HepG2 (cell line): ENCODE data around the gene LIMS2. TPM values are rescaled to one million over a fixed set of nuclear protein-coding genes. Genes with fewer than 3 reads are reported as not detected.

Source experiments
- ATAC-seq: fragments of 200-7000 bp; cut with Tn5 transposase; 3 replicates; pipeline ENCODE4 v1.9.1; 2020; ENCODE audit warnings: mild to moderate bottlenecking, moderate library complexity
- BruUV-seq: library from RNA; stranded (reverse); fragments of 400-500 nt; replicated peaks from 2 replicates; lab custom pipeline; 2021; lab: Mats Ljungman, UMichigan
- CTCF ChIA-PET: fragments of 300-600 bp; formaldehyde crosslinking; extraction: SDS; loops from one replicate; lab custom pipeline; 2021; ENCODE audit warnings: low total read pairs, inconsistent platforms, low intra/inter-chr PET ratio; lab: Yijun Ruan, JAX
- POLR2A ChIA-PET: fragments of 350-600 bp; sonication (Branson Sonifier 250); formaldehyde crosslinking; loops from one replicate; lab custom pipeline; 2020; ENCODE audit warnings: antibody characterized with exemption, inconsistent platforms; lab: Yijun Ruan, JAX
- DNase-seq: peaks from one replicate; pipeline ENCODE4 v3.0.0-alpha.2; 2015; ENCODE audit warnings: low spot score
- FAIRE-seq: peaks from 3 replicates; lab custom pipeline; 2011; peaks lifted over from hg19 to GRCh38; lab: Jason Lieb, UNC
- H2AFZ ChIP-seq: one replicate; pipeline ENCODE4 v1.6.1; 2011; ENCODE audit warnings: low read length, inconsistent platforms
- H3K27ac ChIP-seq: fragments of 300-600 bp; 3 replicates; pipeline ENCODE4 v1.8.0; 2011; ENCODE audit warnings: mixed run types, mild to moderate bottlenecking, mixed read lengths, low read length, inconsistent platforms; ENCODE audit not compliant: insufficient read depth; ENCODE audit errors: extremely low read length
- H3K27me3 ChIP-seq, 2 experiments: fragments of 200-600 bp in 1 of 2; 2 replicates in 1 of 2; 3 replicates in 1 of 2; pipeline versions ENCODE4 v1.6.0 to v1.8.0; 2011; ENCODE audit warnings: low read length in 2 of 2, mild to moderate bottlenecking in 2 of 2, moderate library complexity in 2 of 2, inconsistent platforms in 1 of 2; ENCODE audit not compliant: insufficient read depth in 2 of 2, control insufficient read depth in 1 of 2
- H3K36me3 ChIP-seq, 2 experiments: fragments of 200-600 bp in 1 of 2; replicated peaks in 1 of 2; 2 replicates in 1 of 2; 3 replicates in 1 of 2; pipeline versions ENCODE4 v1.5.1 to v1.8.0; 2011; ENCODE audit warnings: low read length in 2 of 2, inconsistent platforms in 1 of 2; ENCODE audit not compliant: insufficient read depth in 2 of 2, control insufficient read depth in 1 of 2
- H3K4me1 ChIP-seq: 2 replicates; pipeline ENCODE4 v1.5.1; 2012; ENCODE audit warnings: low read length, inconsistent platforms; ENCODE audit not compliant: insufficient read depth
- H3K4me2 ChIP-seq: 2 replicates; pipeline ENCODE4 v1.6.0; 2011; ENCODE audit warnings: low read depth, low read length, inconsistent platforms
- H3K4me3 ChIP-seq, 3 experiments: fragments of 200-600 bp in 1 of 3; sonication (generic), shearing (Covaris generic) in 1 of 3; replicated peaks in 1 of 3; 2 replicates each; pipeline ENCODE4 v1.5.1; 2011 to 2016; ENCODE audit warnings: low read length in 3 of 3, inconsistent platforms in 2 of 3, low read depth in 2 of 3, mild to moderate bottlenecking in 2 of 3, control low read depth in 1 of 3, mixed read lengths in 1 of 3; ENCODE audit not compliant: insufficient read depth in 1 of 3
- H3K79me2 ChIP-seq: one replicate; pipeline ENCODE4 v1.6.1; 2011; ENCODE audit warnings: low read length, inconsistent platforms; ENCODE audit not compliant: insufficient read depth
- H3K9ac ChIP-seq: 2 replicates; pipeline ENCODE4 v1.6.0; 2011; ENCODE audit warnings: mild to moderate bottlenecking, low read depth, low read length, inconsistent platforms; ENCODE audit not compliant: insufficient read depth
- H3K9me3 ChIP-seq: 2 replicates; pipeline ENCODE4 v1.5.1; 2012; ENCODE audit warnings: mild to moderate bottlenecking, low read length
- H4K20me1 ChIP-seq: 2 replicates; pipeline ENCODE4 v1.6.0; 2011; ENCODE audit warnings: inconsistent platforms, mild to moderate bottlenecking, low read length, moderate library complexity; ENCODE audit not compliant: insufficient read depth
- DDIT3 ChIP-seq: sonication (generic); formaldehyde crosslinking; IDR thresholded peaks from 2 replicates; pipeline ENCODE4 v1.4.0; 2020; ENCODE audit warnings: mild to moderate bottlenecking, missing genetic modification reagents
- NR2F6 ChIP-seq, 2 experiments: IDR thresholded peaks; 2 replicates each; pipeline ENCODE4 v1.6.1; 2016; ENCODE audit warnings: antibody characterized with exemption in 1 of 2, mild to moderate bottlenecking in 1 of 2
- NR3C1 ChIP-seq: sonication (generic); formaldehyde crosslinking; IDR thresholded peaks from 2 replicates; pipeline ENCODE4 v1.4.0; 2020; ENCODE audit warnings: missing genetic modification reagents
- POLR2A ChIP-seq, 2 experiments: IDR thresholded peaks; 2 replicates each; pipeline ENCODE4 v1.6.1; 2011; ENCODE audit warnings: low read depth in 2 of 2, low read length in 2 of 2, mild to moderate bottlenecking in 1 of 2, moderate library complexity in 1 of 2; ENCODE audit not compliant: insufficient read depth in 1 of 2
- POLR2AphosphoS5 ChIP-seq: IDR thresholded peaks from 2 replicates; pipeline ENCODE4 v1.6.1; 2012; ENCODE audit warnings: low read depth, low read length
- RBM22 ChIP-seq: fragments of 200-400 bp; formaldehyde crosslinking; optimal IDR thresholded peaks from 2 replicates; pipeline ENCODE3; 2017; ENCODE audit warnings: mild to moderate bottlenecking, low read length, moderate library complexity
- TGIF2 ChIP-seq: IDR thresholded peaks from 2 replicates; pipeline ENCODE4 v1.6.1; 2016; ENCODE audit warnings: control low read depth, missing compliant biosample characterization
- ZNF224 ChIP-seq: sonication (generic); formaldehyde crosslinking; IDR thresholded peaks from 2 replicates; pipeline ENCODE4 v1.5.0; 2020; ENCODE audit warnings: mild to moderate bottlenecking, missing genetic modification reagents
- ZNF354B ChIP-seq: sonication (generic); formaldehyde crosslinking; IDR thresholded peaks from 2 replicates; pipeline ENCODE4 v1.8.0; 2022; ENCODE audit warnings: mild to moderate bottlenecking, missing genetic modification reagents
- ZNF547 ChIP-seq: sonication (generic); formaldehyde crosslinking; IDR thresholded peaks from 2 replicates; pipeline ENCODE4 v1.5.1; 2020; ENCODE audit warnings: mild to moderate bottlenecking, missing genetic modification reagents
- ZNF772 ChIP-seq: sonication (generic); formaldehyde crosslinking; IDR thresholded peaks from 2 replicates; pipeline ENCODE4 v1.5.0; 2020; ENCODE audit warnings: mild to moderate bottlenecking, missing genetic modification reagents
- ZNF780A ChIP-seq: sonication (generic); formaldehyde crosslinking; IDR thresholded peaks from 2 replicates; pipeline ENCODE4 v1.8.0; 2022; ENCODE audit warnings: mild to moderate bottlenecking, missing genetic modification reagents, moderate library complexity
- ZSCAN5A ChIP-seq: sonication (generic); formaldehyde crosslinking; IDR thresholded peaks from 2 replicates; pipeline ENCODE4 v1.8.0; 2022; ENCODE audit warnings: mild to moderate bottlenecking, missing genetic modification reagents, borderline replicate concordance
- WGBS: methylation state at CpG from one replicate; pipeline ENCODE4 v1.1.6; 2017; ENCODE audit warnings: low lambda C conversion rate; 5-methylcytosine and 5-hydroxymethylcytosine counted together
- in situ Hi-C: cut with HindIII; loops from 2 replicates; pipeline ENCODE4 v1.10.0; 2017; ENCODE audit warnings: low pct_unique_long_range_greater_than_20kb; ENCODE audit not compliant: extremely low pct_ligation_motif_present
- intact Hi-C: fragments of 100-400 bp; cut with micrococcal nuclease; formaldehyde crosslinking; loops from one replicate; pipeline ENCODE4 v1.10.0; 2022; ENCODE audit not compliant: unreplicated experiment
- polyA plus RNA-seq, 8 experiments: library from polyadenylated mRNA; depleted of rRNA in 3 of 8; stranded (reverse) in 7 of 8; unstranded in 1 of 8; fragments of >200 nt; fragmentation: Illumina TruSeq in 4 of 8; extraction: Trizol in 4 of 8; gene quantifications; 2 replicates each; pipeline versions ENCODE4 v1.2.1 to v1.2.3, GENCODE V29; 2011 to 2016; ENCODE audit warnings: low read depth in 4 of 8, missing spikeins in 1 of 8, mixed read lengths in 1 of 8; ENCODE audit not compliant: insufficient read depth in 1 of 8
- total RNA-seq, 5 experiments: library from RNA; depleted of rRNA; stranded (reverse); fragments of >200 nt; fragmentation: Illumina TruSeq; extraction: Trizol; gene quantifications; 2 replicates each; pipeline ENCODE4 v1.2.3, GENCODE V29; 2016; ENCODE audit warnings: low read depth in 1 of 5

Gene LIMS2
- total and polyA plus RNA-seq, 2 of the 13 experiments (the other 11 are each of a cell fraction or from before 2014, with no cell fraction given) = 1.0 to 1.9 TPM

DNA sequence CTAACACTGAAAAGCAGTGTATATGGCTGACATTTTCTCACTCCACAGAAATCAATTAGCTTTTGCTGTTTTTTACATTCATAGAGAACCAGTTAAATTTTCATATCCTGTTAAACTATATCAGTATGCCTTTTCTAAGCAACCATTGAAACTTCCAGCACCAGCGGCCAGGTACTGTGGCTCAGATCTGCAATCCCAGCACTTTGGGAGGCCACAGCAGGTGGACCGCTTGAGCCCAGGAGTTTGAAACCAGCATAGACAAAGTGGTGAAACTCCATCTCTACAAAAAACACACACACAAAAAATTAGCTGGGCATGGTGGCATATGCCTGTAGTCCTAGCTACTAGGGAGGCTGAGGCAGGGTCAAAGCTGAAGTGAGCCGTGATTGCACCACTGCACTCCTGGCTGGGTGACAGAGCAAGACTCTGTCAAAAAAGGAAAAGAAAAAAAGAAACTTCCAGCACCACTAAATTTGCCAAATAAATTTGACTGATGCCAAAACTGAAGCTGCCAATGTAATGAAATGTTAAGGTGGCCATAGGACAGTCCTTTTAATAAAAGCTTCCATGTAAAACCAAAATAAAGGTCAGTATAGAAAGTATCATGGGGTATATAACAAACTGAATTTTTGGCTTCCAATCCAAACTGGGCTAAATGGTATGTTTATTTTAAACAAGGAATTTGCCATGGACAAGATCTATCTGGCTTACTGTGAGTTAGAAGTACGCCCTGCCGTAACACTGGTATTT, 29.5 kb upstream of the LIMS2 start:
- no peak for TF ChIP-seq NR3C1 (CRISPR knock-in tag)
- 0 out of 2 replicates have a peak, but pooled peaks have one; percentile 4 for TF ChIP-seq POLR2AphosphoS5
- no peak for TF ChIP-seq TGIF2
- no peak for TF ChIP-seq DDIT3
- no peak for TF ChIP-seq ZSCAN5A (CRISPR knock-in tag)
- no peak for TF ChIP-seq ZNF224 (CRISPR knock-in tag)
- no peak for TF ChIP-seq NR2F6 (IDR thresholded peaks at IDR 0.05)
- no peak for TF ChIP-seq NR2F6 (CRISPR knock-in tag; IDR thresholded peaks at IDR 0.05)
- no peak for TF ChIP-seq ZNF354B (CRISPR knock-in tag)
- TF ChIP-seq RBM22 = peak; percentile 8
- 0 out of 4 replicates have a peak, but pooled peaks of 1 of the 2 experiments have one; percentile 12 for TF ChIP-seq POLR2A (IDR thresholded peaks at IDR 0.05; ENCODE audit: insufficient read depth in 1 of 2, low read depth in 2 of 2, low read length in 2 of 2)
- TF ChIP-seq ZNF547 = no peak
- no peak for TF ChIP-seq ZNF772 (CRISPR knock-in tag)
- TF ChIP-seq ZNF780A (CRISPR knock-in tag) = no peak
- TF ChIP-seq, all 625 proteins: peak for 3
- DNase-seq = no peak
- no peak for FAIRE-seq
- H3K79me2 ChIP-seq = peaks cover 14% of the 10 kb centered on the region
- POLR2A ChIA-PET = no interaction called here
- H3K9me3 ChIP-seq = no peaks in the 10 kb centered on the region
- 0 out of 2 replicates have a peak, but pooled peaks cover 2% of the 10 kb centered on the region for H4K20me1 ChIP-seq
- CTCF ChIA-PET = no interaction called here
- no peak overlapping the region for H3K4me2 ChIP-seq
- no peak for ATAC-seq
- H3K27ac ChIP-seq = no peak overlapping the region
- H3K4me1 ChIP-seq = peaks cover 25% of the 10 kb centered on the region
- H3K9ac ChIP-seq = no peak overlapping the region
- in situ Hi-C loops (no loop called here), intact Hi-C loops (no loop called here)
- WGBS = 93% methylated on average over 5 of the region's 5 CpGs
- H3K4me3 ChIP-seq = no peak overlapping the region
- BruUV-seq = no TSS peak
- H3K36me3 ChIP-seq = peaks cover 23 to 32% of the 10 kb centered on the region in 2 experiments
- no peaks in the 10 kb centered on the region for H3K27me3 ChIP-seq
- H2AFZ ChIP-seq = no peak overlapping the region
